Erythroblast (primary cell): ENCODE results near the gene ZNF185.

Source experiments
- GATA1 ChIP-seq: IDR thresholded peaks from 2 replicates; pipeline ENCODE4 v1.6.1; 2011; ENCODE audit warnings: low read depth, mild to moderate bottlenecking, control low read depth, low read length, moderate library complexity
- POLR2A ChIP-seq: IDR thresholded peaks from 2 replicates; pipeline ENCODE4 v1.6.1; 2011; ENCODE audit warnings: mild to moderate bottlenecking, low read length

DNA sequence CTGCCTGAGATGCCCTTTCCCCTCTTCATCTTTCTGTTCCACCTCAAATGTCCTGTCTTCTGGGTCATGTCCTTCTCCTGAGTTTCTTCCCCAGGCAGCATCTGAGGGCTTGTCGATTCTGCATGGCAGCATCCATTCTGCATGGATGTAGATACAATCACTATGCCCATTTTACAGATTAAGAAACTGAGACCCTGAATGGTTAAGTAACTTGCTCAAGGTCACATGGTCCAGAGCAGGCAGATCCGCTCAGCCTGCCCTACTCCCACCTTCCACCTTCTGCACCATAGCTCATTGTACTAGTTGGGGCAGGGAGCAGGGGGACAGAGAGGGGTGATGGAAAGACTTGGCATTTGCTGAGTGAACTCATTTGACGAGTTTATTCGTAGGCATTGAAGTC lies 32.0 kb downstream of the ZNF185 start:
- TF ChIP-seq POLR2A (no peak), GATA1 (no peak)
